Retinal pigment epithelial cell (primary cell): ENCODE results near the gene ITM2C.

Experiments
- DNase-seq: peaks from one replicate; pipeline ENCODE4 v3.0.0-alpha.2; 2010; ENCODE audit warnings: low read depth
- H3K4me3 ChIP-seq: 2 replicates; pipeline ENCODE4 v1.5.1; 2011; ENCODE audit warnings: mild to moderate bottlenecking, low read length, control low read depth, moderate library complexity
- CTCF ChIP-seq: conservative IDR thresholded peaks from 2 replicates; pipeline ENCODE4 v1.5.1; 2011; ENCODE audit warnings: low read depth, low read length, control low read depth, inconsistent platforms

Gene ITM2C

DNA sequence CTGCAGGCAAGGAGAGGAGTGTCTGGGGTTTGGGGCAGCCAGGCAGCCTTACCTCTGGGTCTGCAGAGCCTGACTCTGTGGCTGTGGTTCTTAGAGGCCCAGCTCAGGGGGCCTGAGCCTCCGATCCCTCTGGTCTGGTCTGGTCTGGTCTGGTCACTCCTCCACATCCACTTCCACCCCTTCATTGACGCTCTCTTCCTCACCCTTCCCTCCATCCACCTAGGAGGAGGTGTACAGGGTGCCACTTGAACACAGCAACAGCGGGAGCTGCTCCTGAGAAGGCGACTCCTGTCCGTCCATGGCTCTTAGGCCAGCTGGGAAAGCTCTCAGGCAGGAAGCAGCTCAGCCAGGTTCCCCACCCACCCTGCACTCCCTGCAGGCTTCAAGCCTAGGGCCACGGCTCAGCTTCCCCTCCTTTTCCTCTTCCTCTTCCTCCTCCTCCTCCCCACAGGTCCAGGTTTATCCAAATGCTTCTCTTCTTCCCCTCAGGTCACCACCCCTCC is 43.4 kb downstream of the ITM2C start:
- H3K4me3 ChIP-seq = no peak overlapping the region
- no peak for TF ChIP-seq CTCF
- DNase-seq = no peak

- DNase-seq = no peak
- H3K4me3 ChIP-seq = no peak overlapping the region
- no peak for TF ChIP-seq CTCF
These were observed 44.0 kb downstream of the ITM2C start for GRCh38 chr2:230908595-230909191.

DNA sequence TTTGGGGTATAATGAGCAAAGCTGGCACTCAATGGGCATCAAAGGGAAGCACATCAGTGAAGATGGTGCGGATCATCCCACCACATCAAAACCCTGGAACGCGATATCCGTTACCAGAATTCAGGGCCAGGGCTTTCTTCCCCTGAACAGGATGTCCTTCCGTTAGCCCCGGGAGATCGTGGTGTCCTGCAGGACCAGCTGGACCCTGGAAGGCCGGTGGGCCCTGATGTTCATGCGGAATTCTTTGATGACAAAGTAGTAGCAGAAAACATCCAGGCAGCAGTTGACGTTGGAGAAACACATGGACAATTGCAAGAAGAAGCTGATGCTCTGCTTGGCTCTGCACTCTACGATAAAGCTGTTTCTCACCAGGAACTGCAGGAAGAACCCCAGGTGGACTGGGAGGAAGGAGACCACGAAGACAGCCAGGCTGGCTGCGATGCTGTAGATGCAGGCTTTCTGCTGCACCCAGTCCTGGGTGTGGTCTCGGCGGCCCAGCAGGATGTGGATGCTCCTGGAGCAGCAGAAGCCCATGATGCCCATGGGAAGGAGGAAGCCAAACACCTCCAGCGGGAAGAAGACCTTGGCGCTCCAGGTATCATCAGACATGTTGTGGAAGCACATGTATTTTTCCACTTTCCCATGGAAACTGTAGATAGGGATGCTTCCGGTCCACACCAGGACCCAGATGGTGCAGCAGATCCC is 45.3 kb downstream of the ITM2C start:
- no peak overlapping the region for H3K4me3 ChIP-seq
- TF ChIP-seq CTCF = no peak
- no peak for DNase-seq

DNA sequence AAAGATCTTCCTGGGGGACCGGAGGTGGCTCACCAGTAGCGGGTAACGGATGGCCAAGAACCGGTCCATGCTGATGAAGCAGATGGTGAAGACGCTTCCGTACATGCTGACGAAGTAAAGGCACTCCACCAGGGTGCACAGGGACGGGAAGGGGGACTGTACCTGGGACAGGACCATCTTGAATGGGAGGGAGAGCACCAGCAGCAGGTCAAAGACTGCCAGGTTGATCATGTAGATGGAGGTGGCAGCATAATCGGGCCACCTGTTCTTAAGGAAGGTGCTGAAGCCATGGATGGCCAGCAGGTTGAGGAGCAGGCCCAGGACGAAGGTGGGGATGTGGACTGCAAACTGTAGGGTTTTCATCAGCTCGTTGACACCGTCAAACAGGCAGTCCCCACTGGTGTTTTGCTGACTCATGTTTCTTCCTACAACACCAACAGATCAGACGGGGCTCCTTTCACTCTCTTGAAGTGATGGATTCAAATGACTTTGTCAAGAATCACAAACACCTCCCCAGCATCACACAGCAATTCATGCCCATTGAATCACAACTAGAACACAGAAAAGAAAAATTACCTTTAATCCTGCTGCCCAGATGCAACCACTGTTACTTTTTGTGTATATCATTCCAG is 45.9 kb downstream of the ITM2C start:
- no peak overlapping the region for H3K4me3 ChIP-seq
- DNase-seq = no peak
- TF ChIP-seq CTCF = no peak

GRCh38 chr2:230912046-230912445 is 47.3 kb downstream of the ITM2C start:
- TF ChIP-seq CTCF = no peak
- no peak for DNase-seq

DNA sequence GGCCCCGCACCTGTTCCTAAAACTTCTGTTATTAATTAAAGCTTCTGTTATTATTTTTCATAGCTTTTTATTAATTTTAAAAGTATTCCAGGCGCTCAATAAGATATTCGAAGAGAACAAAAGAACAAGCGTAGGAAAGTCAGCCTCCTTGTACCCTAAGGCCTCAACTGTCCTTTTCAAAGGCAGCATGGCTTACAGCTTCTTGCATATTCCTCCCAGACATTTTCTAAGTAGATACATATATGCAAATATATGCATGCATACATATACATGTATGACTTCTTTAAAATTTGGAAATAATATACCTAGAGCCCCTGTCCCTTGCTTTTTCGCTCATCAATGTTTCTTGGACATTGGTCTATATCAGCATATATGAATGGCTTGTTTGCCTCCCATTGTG is 48.0 kb downstream of the ITM2C start:
- TF ChIP-seq CTCF = no peak
- no peak overlapping the region for H3K4me3 ChIP-seq
- no peak for DNase-seq

More at GRCh38 chr2:230912046-230912445, 47.3 kb downstream of the ITM2C start:
- H3K4me3 ChIP-seq = no peak overlapping the region
